GM18526 (cell line): ENCODE results near the gene DZIP1.
A peak's percentile ranks its signal among the peaks of the same experiment; 100 is the strongest.

Source experiments
- POLR2A ChIP-seq: IDR thresholded peaks from 3 replicates; pipeline ENCODE4 v1.6.1; 2011; ENCODE audit not compliant: insufficient read length; ENCODE audit errors: extremely low read depth

Gene DZIP1, protein sequence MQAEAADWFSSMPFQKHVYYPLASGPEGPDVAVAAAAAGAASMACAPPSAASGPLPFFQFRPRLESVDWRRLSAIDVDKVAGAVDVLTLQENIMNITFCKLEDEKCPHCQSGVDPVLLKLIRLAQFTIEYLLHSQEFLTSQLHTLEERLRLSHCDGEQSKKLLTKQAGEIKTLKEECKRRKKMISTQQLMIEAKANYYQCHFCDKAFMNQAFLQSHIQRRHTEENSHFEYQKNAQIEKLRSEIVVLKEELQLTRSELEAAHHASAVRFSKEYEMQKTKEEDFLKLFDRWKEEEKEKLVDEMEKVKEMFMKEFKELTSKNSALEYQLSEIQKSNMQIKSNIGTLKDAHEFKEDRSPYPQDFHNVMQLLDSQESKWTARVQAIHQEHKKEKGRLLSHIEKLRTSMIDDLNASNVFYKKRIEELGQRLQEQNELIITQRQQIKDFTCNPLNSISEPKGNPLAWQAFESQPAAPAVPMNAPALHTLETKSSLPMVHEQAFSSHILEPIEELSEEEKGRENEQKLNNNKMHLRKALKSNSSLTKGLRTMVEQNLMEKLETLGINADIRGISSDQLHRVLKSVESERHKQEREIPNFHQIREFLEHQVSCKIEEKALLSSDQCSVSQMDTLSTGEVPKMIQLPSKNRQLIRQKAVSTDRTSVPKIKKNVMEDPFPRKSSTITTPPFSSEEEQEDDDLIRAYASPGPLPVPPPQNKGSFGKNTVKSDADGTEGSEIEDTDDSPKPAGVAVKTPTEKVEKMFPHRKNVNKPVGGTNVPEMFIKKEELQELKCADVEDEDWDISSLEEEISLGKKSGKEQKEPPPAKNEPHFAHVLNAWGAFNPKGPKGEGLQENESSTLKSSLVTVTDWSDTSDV

DNA sequence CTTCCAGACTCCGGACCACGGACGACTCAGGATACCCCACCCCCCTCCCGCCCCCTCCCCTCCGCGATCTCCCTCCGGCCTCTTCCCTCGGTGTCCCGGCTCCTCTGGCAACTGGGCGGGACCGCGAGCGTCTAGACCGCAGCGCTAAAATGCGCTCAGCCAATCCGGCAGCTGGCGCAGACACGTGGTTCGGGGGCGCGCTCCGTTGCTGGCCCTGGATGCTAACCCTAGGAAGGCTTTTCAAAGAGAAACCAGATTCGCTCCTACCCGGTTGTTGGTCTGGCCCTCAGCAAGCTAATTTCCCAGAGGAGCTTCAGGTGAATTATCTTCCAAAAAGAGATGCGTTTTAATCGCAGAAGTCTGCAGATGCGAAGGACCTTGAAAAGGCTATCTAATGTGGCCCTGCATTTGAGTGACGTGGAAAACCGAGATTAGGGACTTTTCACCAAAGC lies at the start of gene DZIP1:
TSS of gene DZIP1 (minus strand) at position 106 of the 452 bp plus-strand sequence. CDS start 2,677 bp downstream, outside the sequence.
- peak; percentile 29 for TF ChIP-seq POLR2A

- TF ChIP-seq POLR2A = no peak
Measured at GRCh38 chr13:95689582-95689926, 45.0 kb upstream of the DZIP1 start.

- no peak for TF ChIP-seq POLR2A
Measured at GRCh38 chr13:95684418-95684817, 39.9 kb upstream of the DZIP1 start.

GRCh38 chr13:95679722-95680121 lies 35.2 kb upstream of the DZIP1 start:
- TF ChIP-seq POLR2A = no peak

- TF ChIP-seq POLR2A = no peak
Measured at GRCh38 chr13:95678967-95679366, 34.5 kb upstream of the DZIP1 start.

DNA sequence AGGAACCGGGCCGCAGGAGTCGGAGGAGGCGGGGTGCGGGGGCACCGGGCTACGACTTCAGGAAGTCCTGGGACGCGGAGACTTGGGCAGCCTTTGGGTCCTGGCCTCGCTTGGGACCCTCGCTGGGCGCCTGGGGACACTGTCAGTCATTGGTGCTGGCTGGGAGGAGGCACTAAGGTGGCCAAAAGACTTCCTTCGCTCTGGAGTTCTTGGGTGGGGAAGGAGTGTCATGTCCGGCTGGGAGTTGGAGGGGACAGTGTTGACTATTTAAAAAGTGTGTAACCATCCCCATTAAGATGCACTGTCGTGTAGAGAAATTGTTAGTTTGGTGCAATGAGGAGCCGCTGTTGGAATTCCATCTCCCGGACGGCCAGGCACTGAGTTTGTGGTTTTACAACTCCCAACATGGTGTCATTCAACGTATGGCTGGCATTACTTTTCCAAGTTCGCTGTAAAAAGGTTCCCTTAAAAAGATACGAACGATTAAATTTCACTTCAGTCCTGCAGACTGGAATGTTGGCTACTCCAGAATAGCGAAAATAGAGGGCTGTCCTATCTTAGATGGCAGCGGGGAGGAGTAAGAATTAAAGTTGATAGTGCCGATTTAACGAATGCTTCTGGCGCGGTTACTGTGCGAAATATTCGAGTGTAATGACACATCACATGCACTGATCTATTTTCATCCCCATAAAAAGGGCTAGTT lies 33.2 kb upstream of the DZIP1 start:
- no peak for TF ChIP-seq POLR2A

DNA sequence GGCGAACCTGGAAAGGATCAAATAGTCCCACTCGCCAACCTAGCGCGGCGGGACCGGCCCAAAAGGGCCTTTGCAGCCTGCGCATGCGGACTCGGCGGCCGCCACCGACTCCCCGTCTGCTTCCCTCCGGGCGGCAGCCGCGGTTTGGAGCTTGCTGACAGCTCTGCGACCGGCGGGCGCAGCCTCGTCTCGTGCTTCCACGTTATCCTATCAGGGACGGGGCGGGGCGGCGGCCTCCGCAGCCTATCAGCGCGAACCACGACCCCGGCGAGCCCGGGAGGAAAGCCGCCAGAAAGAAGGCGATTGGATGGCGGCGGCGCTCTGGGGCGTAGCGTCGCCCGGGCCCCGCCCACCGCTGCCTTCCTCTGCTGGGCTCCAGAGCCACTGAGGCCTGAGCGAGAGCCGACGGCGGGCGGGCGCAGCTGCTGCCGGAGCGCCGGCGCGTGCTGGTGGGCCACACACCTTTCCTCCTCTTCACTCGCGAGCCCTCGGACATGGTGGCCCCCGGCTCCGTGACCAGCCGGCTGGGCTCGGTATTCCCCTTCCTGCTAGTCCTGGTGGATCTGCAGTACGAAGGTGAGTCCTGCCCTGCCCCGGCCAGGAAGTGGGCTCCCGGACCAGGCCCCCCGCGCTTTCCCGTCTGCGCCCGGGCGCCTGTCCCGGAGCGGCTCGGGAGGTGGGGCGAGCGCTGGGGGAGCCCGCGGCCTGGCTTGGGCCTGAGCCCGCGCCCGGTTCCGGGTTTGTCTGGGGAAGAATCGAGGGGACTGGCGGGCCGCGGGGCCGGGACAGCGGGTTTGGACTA lies 32.5 kb upstream of the DZIP1 start, which contains the start of gene DNAJC3:
TSS of gene DNAJC3 (plus strand) at position 378 of the 802 bp plus-strand sequence. CDS start at position 495, 117 bp downstream.
- TF ChIP-seq POLR2A = peak; percentile 93

DNA sequence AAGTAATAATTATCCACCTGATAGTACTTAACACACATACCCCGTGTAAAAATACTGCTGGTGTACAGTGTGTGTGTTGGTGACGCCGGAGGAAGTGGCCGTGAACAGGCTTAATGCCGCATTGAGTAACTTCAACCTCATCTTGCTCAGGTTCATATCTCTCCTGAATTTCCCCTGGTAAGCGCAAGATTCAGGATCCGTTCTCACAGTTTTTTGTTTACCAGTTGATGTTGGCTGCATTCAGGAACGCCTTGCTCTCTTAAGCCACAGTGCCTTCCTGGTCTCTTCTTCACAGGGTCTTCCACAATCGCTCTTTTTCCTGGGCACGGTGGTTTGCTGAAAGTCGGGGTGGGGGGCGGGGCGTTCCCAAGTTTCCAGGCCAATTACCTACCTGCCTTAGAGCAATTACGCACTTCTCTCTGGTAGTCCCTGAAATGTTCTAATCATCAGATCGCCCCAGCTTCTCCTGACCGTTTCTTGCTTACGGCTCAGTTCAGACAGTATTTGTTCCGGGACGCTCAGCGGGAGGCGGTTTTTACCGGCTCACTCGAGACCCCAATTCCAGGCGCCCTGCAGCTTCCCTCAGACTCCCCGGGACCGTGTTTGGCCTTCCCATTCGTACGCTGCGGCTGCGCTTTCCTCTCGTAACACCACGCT lies 31.7 kb upstream of the DZIP1 start:
- TF ChIP-seq POLR2A = no peak

DNA sequence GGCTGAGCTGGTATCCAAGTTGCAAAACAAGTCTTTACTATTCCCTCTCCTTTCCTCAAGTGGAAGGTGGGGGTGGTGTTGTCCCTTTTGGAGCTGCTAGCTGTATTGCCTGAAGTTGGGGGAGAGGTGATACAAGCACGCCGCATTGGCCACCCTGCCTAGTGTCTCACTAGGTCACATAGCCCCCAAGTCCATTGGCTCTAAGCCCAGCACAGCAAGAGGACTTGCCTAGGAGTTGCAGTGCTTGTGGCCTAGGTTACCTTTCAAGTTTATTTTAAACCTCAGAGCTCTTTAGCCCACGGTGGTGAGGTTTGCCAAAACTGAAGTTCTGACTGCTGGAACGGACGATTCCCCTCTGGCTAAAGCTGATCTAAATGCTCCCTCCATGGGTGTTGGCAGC lies 27.1 kb upstream of the DZIP1 start:
- TF ChIP-seq POLR2A = no peak

DNA sequence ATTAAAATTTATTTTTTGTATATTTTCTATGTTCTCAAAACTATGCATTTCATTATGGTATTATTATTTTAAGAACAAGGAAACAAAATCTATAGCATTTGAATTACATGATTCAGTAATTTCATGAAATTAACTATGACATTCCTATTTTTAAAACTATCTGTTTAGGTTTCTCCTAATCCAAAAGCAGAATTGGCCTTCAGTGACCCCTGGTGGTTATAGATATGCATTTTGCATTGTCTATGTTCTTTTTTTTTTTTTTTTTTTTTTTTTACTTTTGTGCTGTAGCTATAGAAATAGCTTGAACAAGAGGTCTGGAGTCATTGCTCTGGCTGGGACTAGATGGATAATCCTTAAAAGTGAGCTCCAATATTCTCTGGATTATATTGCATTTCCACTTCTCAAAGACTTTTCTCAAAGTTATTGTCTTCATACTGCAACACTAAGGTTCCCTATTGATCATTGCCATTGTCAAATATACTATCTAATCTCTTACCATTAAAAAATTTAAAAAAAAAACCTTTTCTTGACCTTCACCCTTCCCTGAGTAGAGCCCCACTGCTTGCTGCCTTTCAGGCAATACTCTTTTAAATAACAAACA lies 16.6 kb upstream of the DZIP1 start:
- no peak for TF ChIP-seq POLR2A

GRCh38 chr13:95659500-95659899 lies 15.0 kb upstream of the DZIP1 start:
- no peak for TF ChIP-seq POLR2A

GRCh38 chr13:95656386-95657015 lies 12.0 kb upstream of the DZIP1 start:
- TF ChIP-seq POLR2A = no peak

- no peak for TF ChIP-seq POLR2A
Measured at GRCh38 chr13:95652821-95653220, 8.3 kb upstream of the DZIP1 start.

DNA sequence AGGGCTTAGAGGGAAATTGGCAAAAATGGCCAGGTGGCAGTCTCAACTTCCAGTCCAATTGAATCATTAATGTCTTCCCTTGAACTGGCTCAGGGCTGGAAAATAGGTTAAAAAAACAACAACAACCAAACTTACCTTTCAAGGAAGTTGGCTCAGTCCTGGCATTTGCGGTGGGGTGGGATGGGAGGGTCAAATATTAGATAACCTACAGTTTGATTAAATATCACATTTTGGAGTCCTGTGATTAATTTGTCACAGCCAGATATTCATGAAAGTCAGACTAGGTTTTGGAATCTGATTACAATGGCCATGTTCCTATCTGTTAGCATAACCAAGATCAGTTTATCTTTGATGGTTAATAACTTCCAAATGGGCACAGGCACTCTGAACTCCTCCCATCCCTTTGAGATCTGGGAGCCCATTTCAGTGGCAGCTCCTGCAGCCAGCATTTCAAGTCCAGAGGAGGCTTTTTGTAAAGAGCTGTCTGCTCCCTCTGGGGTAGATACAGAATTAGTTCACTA lies 7.8 kb upstream of the DZIP1 start:
- no peak for TF ChIP-seq POLR2A
